Measurements from ENCODE around the gene KCNK3.
A peak's percentile ranks its signal among the peaks of the same experiment; 100 is the strongest.
"Not testable (repeated sequence)": the region's sequence is repeated elsewhere in the genome, so short reads cannot be mapped to it uniquely, and the experiment has no call there.

Gene KCNK3

GRCh38 chr2:26745609-26746327, 53.2 kb downstream of the KCNK3 start:
- TF ChIP-seq, protein P1, sequence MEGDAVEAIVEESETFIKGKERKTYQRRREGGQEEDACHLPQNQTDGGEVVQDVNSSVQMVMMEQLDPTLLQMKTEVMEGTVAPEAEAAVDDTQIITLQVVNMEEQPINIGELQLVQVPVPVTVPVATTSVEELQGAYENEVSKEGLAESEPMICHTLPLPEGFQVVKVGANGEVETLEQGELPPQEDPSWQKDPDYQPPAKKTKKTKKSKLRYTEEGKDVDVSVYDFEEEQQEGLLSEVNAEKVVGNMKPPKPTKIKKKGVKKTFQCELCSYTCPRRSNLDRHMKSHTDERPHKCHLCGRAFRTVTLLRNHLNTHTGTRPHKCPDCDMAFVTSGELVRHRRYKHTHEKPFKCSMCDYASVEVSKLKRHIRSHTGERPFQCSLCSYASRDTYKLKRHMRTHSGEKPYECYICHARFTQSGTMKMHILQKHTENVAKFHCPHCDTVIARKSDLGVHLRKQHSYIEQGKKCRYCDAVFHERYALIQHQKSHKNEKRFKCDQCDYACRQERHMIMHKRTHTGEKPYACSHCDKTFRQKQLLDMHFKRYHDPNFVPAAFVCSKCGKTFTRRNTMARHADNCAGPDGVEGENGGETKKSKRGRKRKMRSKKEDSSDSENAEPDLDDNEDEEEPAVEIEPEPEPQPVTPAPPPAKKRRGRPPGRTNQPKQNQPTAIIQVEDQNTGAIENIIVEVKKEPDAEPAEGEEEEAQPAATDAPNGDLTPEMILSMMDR (conservative IDR thresholded peaks at IDR 0.05; ENCODE audit: low read length): peak; percentile 97
- peak; percentile 71 for DNase-seq (ENCODE audit: low read depth)
- no peak overlapping the region for H3K4me3 ChIP-seq (ENCODE audit: low read length)

- TF ChIP-seq, protein P1 (conservative IDR thresholded peaks at IDR 0.05; ENCODE audit: low read length): no peak
- DNase-seq (ENCODE audit: low read depth): no peak
- no peak overlapping the region for H3K4me3 ChIP-seq (ENCODE audit: low read length)
Observed at GRCh38 chr2:26746934-26747333, 54.4 kb downstream of the KCNK3 start.

GRCh38 chr2:26749787-26750420, 57.4 kb downstream of the KCNK3 start:
- DNase-seq (ENCODE audit: low read depth); H3K4me3 ChIP-seq (ENCODE audit: low read length): not testable (repeated sequence)

DNA sequence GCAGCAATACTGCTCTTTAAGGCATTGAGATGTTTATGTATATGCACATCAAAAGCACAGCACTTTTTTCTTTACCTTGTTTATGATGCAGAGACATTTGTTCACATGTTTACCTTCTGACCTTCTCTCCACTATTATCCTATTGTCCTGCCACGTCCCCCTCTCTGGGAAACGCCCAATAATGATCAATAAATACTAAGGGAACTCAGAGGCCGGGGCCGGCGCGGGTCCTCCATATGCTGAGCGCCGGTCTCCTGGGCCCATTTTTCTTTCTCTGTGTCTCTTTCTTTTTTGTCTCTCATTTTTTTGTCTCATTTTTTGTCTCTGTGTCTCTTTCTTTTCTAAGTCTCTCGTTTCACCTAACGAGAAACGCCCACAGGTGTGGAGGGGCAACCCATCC, 57.9 kb downstream of the KCNK3 start:
- H3K4me3 ChIP-seq (ENCODE audit: low read length); DNase-seq (ENCODE audit: low read depth): not testable (repeated sequence)

DNA sequence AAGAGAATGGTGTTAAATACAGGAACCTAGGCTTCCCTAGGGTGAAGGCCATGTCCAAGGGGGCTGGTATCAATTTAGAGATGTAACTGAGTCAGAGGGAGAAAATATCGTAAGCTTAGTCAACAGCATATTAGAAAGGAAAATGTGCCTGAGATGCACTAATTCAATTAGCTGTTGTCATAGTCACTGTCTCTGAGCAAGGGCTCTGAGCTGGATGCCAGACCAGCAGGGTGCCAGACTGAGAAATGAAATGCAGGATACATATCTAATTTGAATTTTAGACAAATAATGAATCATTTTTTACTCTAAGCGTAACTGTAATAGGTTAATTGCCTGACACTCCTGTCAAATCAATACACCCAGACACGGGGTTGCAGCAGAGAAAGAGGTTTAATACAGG, 60.1 kb downstream of the KCNK3 start:
- DNase-seq (ENCODE audit: low read depth): peak; percentile 30
- H3K4me3 ChIP-seq (ENCODE audit: low read length): no peak overlapping the region
- TF ChIP-seq, protein P1 (conservative IDR thresholded peaks at IDR 0.05; ENCODE audit: low read length): no peak

DNA sequence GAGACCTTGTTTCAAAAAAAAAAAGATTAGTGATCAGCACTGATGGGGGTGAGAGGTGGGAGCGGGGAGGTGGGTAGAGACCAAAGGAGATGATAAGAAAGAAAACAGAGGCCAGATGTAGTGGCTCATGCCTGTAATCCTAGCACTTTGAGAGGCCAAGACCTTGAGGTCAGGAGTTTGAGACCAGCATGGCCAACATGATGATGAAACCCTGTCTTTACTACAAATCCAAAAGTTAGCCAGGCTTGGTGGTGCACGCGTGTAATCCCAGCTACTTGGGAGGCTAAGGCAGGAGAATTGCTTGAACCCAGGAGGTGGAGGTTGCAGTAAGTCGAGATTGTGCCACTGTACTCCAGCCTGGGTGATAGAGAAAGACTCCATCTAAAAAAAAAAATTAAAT, 62.0 kb downstream of the KCNK3 start:
- H3K4me3 ChIP-seq (ENCODE audit: low read length): no peak overlapping the region
- TF ChIP-seq, protein P1 (conservative IDR thresholded peaks at IDR 0.05; ENCODE audit: low read length): no peak
- no peak for DNase-seq (ENCODE audit: low read depth)

GRCh38 chr2:26754972-26755670, 62.6 kb downstream of the KCNK3 start:
- TF ChIP-seq, protein P1 (conservative IDR thresholded peaks at IDR 0.05; ENCODE audit: low read length): no peak
- no peak for DNase-seq (ENCODE audit: low read depth)
- no peak overlapping the region for H3K4me3 ChIP-seq (ENCODE audit: low read length)

DNA sequence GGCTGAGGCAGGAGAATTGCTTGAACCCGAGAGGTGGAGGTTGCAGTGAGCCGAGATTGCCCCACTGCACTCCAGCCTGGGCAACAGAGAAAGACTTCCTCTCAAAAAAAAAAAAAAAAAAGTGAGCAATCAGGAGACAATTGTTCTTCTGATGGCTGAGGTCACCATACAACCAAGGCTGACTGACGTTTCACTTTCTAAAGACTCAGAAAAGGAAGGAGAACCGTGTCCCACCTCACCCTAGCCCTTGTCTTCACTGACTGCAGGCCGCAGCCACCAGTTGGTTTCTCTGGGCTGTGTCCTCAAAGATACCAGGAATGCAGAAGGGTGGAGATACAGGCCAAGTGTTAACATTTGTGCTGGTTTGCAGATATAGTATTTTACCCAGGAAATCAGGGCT, 63.8 kb downstream of the KCNK3 start:
- DNase-seq (ENCODE audit: low read depth): no peak
- no peak overlapping the region for H3K4me3 ChIP-seq (ENCODE audit: low read length)
- TF ChIP-seq, protein P1 (conservative IDR thresholded peaks at IDR 0.05; ENCODE audit: low read length): no peak
